Right lobe of liver (tissue), 6 donors: Measurements from ENCODE around the gene FGF21. TPM values are rescaled to one million over a fixed set of nuclear protein-coding genes. Genes with fewer than 3 reads are reported as not detected.

Experiments
- ATAC-seq, 4 donors: fragments of 200-7000 bp; cut with Tn5 transposase; one replicate each; pipeline ENCODE4 v1.9.1; 2020; ENCODE audit warnings: mild to moderate bottlenecking in 4 of 4, moderate library complexity in 4 of 4
- DNase-seq, 3 donors: peaks; one replicate each; pipeline ENCODE4 v3.0.0-alpha.2; 2020
- H3K27ac ChIP-seq, 3 donors: fragments of 200-600 bp; one replicate each; pipeline ENCODE4 v1.8.0; 2022
- H3K27me3 ChIP-seq, 2 donors: fragments of 200-600 bp; one replicate each; pipeline ENCODE4 v1.8.0; 2022
- H3K36me3 ChIP-seq, 4 donors: fragments of 200-600 bp; sonication (generic) in 1 of 4; one replicate each; pipeline versions ENCODE4 v1.5.1 to v1.8.0; 2017 to 2022; ENCODE audit warnings: control low read depth in 1 of 4
- H3K4me1 ChIP-seq, 4 donors: fragments of 200-600 bp; sonication (generic) in 1 of 4; one replicate each; pipeline versions ENCODE4 v1.5.1 to v1.8.0; 2017 to 2022; ENCODE audit warnings: control low read depth in 1 of 4
- H3K4me3 ChIP-seq, 3 donors: fragments of 200-600 bp; one replicate each; pipeline ENCODE4 v1.8.0; 2022
- H3K9me3 ChIP-seq, 4 donors: fragments of 200-600 bp; sonication (generic) in 1 of 4; one replicate each; pipeline versions ENCODE4 v1.5.1 to v1.8.0; 2017 to 2022; ENCODE audit warnings: control low read depth in 1 of 4
- CTCF ChIP-seq, 4 donors: fragments of 200-600 bp in 3 of 4; fragments of 450-650 bp in 1 of 4; IDR thresholded peaks; one replicate each; pipeline versions ENCODE4 v1.5.1 to v1.8.0; 2016 to 2022; ENCODE audit warnings: antibody characterized with exemption in 4 of 4, mild to moderate bottlenecking in 2 of 4
- POLR2A ChIP-seq: fragments of 450-650 bp; IDR thresholded peaks from one replicate; pipeline ENCODE4 v1.6.1; 2017; ENCODE audit warnings: antibody characterized with exemption, mild to moderate bottlenecking
- WGBS: methylation state at CpG from one replicate; pipeline ENCODE4 v1.1.6; 2018; ENCODE audit warnings: low coverage, low lambda C conversion rate; ENCODE audit not compliant: insufficient coverage; ENCODE audit errors: missing lambda C conversion rate; 5-methylcytosine and 5-hydroxymethylcytosine counted together
- intact Hi-C, 2 donors: fragments of 100-400 bp; cut with DNase I; formaldehyde crosslinking; loops; one replicate each; pipeline versions ENCODE4 v1.11.2 to v1.14.1; 2022
- total RNA-seq, 6 experiments: library from RNA; depleted of rRNA in 2 of 6; stranded (reverse); fragments of >200 nt in 2 of 6; fragmentation: NEBNext Ultra II Directional in 3 of 6; extraction: Animal tissue kit (Norgen Biotek cat#: 25700) in 3 of 6; gene quantifications; one replicate each; pipeline versions ENCODE4 v1.1.0 to v1.2.4, GENCODE V29; 2016 to 2023
- donor health status: DM: no; HTN: yes; CAD: no.
- donor health status: DM: no; HTN: no; CAD: no.
- donor health status: DM: no; HTN: no; CAD: no.
- donor health status: DM: no; HTN: yes; CAD: no.
- donor health status: DM: no; HTN: yes; CAD: no.

FGF21 gene
- total RNA-seq, 6 experiments from 2014 or later = 5.1 to 55.3 (median 32.7) TPM; not detected in 1

- DNase-seq (no peak), ATAC-seq (no peak)
- TF ChIP-seq CTCF (IDR thresholded peaks at IDR 0.05) (no peak), POLR2A (no peak)
- no peaks in the 10 kb centered on the region for H3K36me3 ChIP-seq
- no peaks in the 10 kb centered on the region for H3K27me3 ChIP-seq
- peaks cover 0 to 17% (median 3%) of the 10 kb centered on the region in 4 donors for H3K4me1 ChIP-seq
- H3K27ac ChIP-seq = peak overlapping the region; percentile 4 to 24 (median 19)
- H3K9me3 ChIP-seq = no peaks in the 10 kb centered on the region
- intact Hi-C loops = no loop called here
- peak overlapping the region; percentile 18 to 35 (median 26) for H3K4me3 ChIP-seq
- 75% methylated on average over 19 of the region's 20 CpGs for WGBS
Observed at GRCh38 chr19:48751845-48752495, 3.4 kb upstream of the FGF21 start.

- H3K27ac ChIP-seq = peak within 1 kb of the TSS; percentile 19 to 41 (median 36)
- peak within 1 kb of the TSS; percentile 22 to 35 (median 26) for H3K4me3 ChIP-seq
- TF ChIP-seq POLR2A (peak; percentile 14), CTCF (IDR thresholded peaks at IDR 0.05) (no peak)
- H3K4me1 ChIP-seq = peaks cover 0 to 17% (median 4%) of the 10 kb centered on the region in 4 donors
- DNase-seq (peak in 2 of 3 donors; percentile 59 to 74), ATAC-seq (peak; percentile 28 to 65 (median 62))
- WGBS = 21% methylated on average over 8 of the region's 73 CpGs
- H3K36me3 ChIP-seq = no peaks in the 10 kb centered on the region
- intact Hi-C loops = no loop called here
- H3K27me3 ChIP-seq = no peaks in the 10 kb centered on the region
- no peaks in the 10 kb centered on the region for H3K9me3 ChIP-seq
Observed at GRCh38 chr19:48752496-48753365, 2.6 kb upstream of the FGF21 start, which contains the start of gene FUT1. FUT1 (minus strand) TSS chr19:48752641; CDS start chr19:48751281, 1,360 bp downstream.

- Histone ChIP-seq H3K27ac (peak overlapping the region in 1 of 3 donors; percentile 70), H3K36me3 (peaks cover 0 to 11% (median 0%) of the 10 kb centered on the region in 4 donors), H3K9me3 (no peaks in the 10 kb centered on the region), H3K27me3 (no peaks in the 10 kb centered on the region), H3K4me3 (peak overlapping the region in 2 of 3 donors; percentile 16 to 59), H3K4me1 (peaks cover 0 to 21% (median 8%) of the 10 kb centered on the region in 4 donors)
- ATAC-seq (peak; percentile 57 to 75 (median 68)), DNase-seq (peak; percentile 43 to 73 (median 70))
- TF ChIP-seq POLR2A (peak; percentile 95), CTCF (IDR thresholded peaks at IDR 0.05) (no peak)
- intact Hi-C loops = no loop called here
- WGBS = 26% methylated on average over 4 of the region's 5 CpGs
Observed at GRCh38 chr19:48755787-48756186, 463 bp downstream of the FGF21 start.

- peak in 1 of 4 donors; percentile 3 for ATAC-seq
- H3K4me1 ChIP-seq = peaks cover 0 to 21% (median 8%) of the 10 kb centered on the region in 4 donors
- H3K4me3 ChIP-seq = peak overlapping the region in 2 of 3 donors; percentile 16 to 59
- TF ChIP-seq POLR2A (peak; percentile 11), CTCF (IDR thresholded peaks at IDR 0.05) (no peak)
- H3K36me3 ChIP-seq = peaks cover 0 to 11% (median 0%) of the 10 kb centered on the region in 4 donors
- peak overlapping the region in 1 of 3 donors; percentile 70 for H3K27ac ChIP-seq
- H3K27me3 ChIP-seq = no peaks in the 10 kb centered on the region
- 20% methylated on average over 8 of the region's 11 CpGs for WGBS
- no peaks in the 10 kb centered on the region for H3K9me3 ChIP-seq
- DNase-seq = no peak
- intact Hi-C loops = no loop called here
Observed at GRCh38 chr19:48756212-48756611, 888 bp downstream of the FGF21 start.
